Lung (tissue), 12 donors: ENCODE data around the gene PODXL. TPM values are rescaled to one million over a fixed set of nuclear protein-coding genes. Genes with fewer than 3 reads are reported as not detected.
A peak's percentile ranks its signal among the peaks of the same experiment; 100 is the strongest.

ENCODE experiments used
- ATAC-seq: fragments of 200-7000 bp; cut with Tn5 transposase; one replicate; pipeline ENCODE4 v1.9.1; 2020; ENCODE audit warnings: moderate number of reproducible peaks; ENCODE audit not compliant: insufficient read depth, low FRiP score
- DNase-seq, 3 donors: peaks; one replicate each; pipeline ENCODE4 v3.0.0-alpha.2; 2013 to 2017
- H3K27ac ChIP-seq, 2 donors: one replicate each; pipeline ENCODE4 v1.5.1; 2013; ENCODE audit warnings: mild to moderate bottlenecking in 2 of 2, moderate library complexity in 2 of 2, control low read depth in 1 of 2, inconsistent platforms in 1 of 2, low read depth in 1 of 2, low read length in 1 of 2
- H3K27me3 ChIP-seq, 3 donors: one replicate each; pipeline ENCODE4 v1.5.1; 2013; ENCODE audit warnings: low read length in 2 of 3; ENCODE audit not compliant: control insufficient read depth in 3 of 3, insufficient read depth in 3 of 3
- H3K36me3 ChIP-seq, 4 donors: one replicate each; pipeline ENCODE4 v1.5.1; 2013; ENCODE audit warnings: low read length in 4 of 4, mild to moderate bottlenecking in 1 of 4, moderate library complexity in 1 of 4; ENCODE audit not compliant: control insufficient read depth in 4 of 4, insufficient read depth in 4 of 4
- H3K4me1 ChIP-seq, 5 donors: one replicate each; pipeline ENCODE4 v1.5.1; 2013; ENCODE audit warnings: low read length in 5 of 5, mild to moderate bottlenecking in 2 of 5, moderate library complexity in 1 of 5; ENCODE audit not compliant: control insufficient read depth in 5 of 5, insufficient read depth in 5 of 5
- H3K4me3 ChIP-seq: one replicate; pipeline ENCODE4 v1.5.1; 2013; ENCODE audit warnings: mild to moderate bottlenecking, control low read depth, moderate library complexity
- H3K9ac ChIP-seq, 2 donors: one replicate each; pipeline ENCODE4 v1.5.1; 2013; ENCODE audit warnings: low read length in 2 of 2, control low read depth in 1 of 2; ENCODE audit not compliant: insufficient read depth in 1 of 2
- H3K9me3 ChIP-seq, 4 donors: one replicate each; pipeline ENCODE4 v1.5.1; 2013; ENCODE audit warnings: low read length in 3 of 4, mild to moderate bottlenecking in 1 of 4, moderate library complexity in 1 of 4; ENCODE audit not compliant: control insufficient read depth in 4 of 4, insufficient read depth in 3 of 4
- WGBS, 2 donors: extraction: QIAGEN DNeasy Blood & Tissue Kit; methylation state at CpG; one replicate each; pipeline ENCODE4 v1.1.7; 2013; 5-methylcytosine and 5-hydroxymethylcytosine counted together
- polyA plus RNA-seq, 2 donors: library from polyadenylated mRNA; stranded (reverse); fragments of 200-250 nt; gene quantifications; one replicate each; pipeline ENCODE4 v1.2.1, GENCODE V29; 2013
- total RNA-seq, 2 donors: library from RNA; depleted of rRNA in 1 of 2; stranded (reverse); fragments of >200 nt in 1 of 2; gene quantifications; one replicate each; pipeline ENCODE4 v1.2.1, GENCODE V29; 2014 to 2021
- TF ChIP-seq, protein P1 (sequence below): IDR thresholded peaks from 2 replicates; pipeline ENCODE4 v1.5.1; 2012; ENCODE audit warnings: mild to moderate bottlenecking; ENCODE audit errors: control extremely low read depth, extremely low read depth
- donor health status: control.
- donor health status: control.
- donor health status: Bipolar disorder and iron deficiency.
- donor health status: healthy.
- donor health status: DM: yes; HTN: yes; CAD: no.

The PODXL gene
- total and polyA plus RNA-seq, 4 donors, result 24.3 to 133 (median 57.6) TPM

GRCh38 chr7:131533566-131534561 lies 22.6 kb downstream of the PODXL start:
- no peak overlapping the region for H3K4me3 ChIP-seq
- TF ChIP-seq, protein P1, sequence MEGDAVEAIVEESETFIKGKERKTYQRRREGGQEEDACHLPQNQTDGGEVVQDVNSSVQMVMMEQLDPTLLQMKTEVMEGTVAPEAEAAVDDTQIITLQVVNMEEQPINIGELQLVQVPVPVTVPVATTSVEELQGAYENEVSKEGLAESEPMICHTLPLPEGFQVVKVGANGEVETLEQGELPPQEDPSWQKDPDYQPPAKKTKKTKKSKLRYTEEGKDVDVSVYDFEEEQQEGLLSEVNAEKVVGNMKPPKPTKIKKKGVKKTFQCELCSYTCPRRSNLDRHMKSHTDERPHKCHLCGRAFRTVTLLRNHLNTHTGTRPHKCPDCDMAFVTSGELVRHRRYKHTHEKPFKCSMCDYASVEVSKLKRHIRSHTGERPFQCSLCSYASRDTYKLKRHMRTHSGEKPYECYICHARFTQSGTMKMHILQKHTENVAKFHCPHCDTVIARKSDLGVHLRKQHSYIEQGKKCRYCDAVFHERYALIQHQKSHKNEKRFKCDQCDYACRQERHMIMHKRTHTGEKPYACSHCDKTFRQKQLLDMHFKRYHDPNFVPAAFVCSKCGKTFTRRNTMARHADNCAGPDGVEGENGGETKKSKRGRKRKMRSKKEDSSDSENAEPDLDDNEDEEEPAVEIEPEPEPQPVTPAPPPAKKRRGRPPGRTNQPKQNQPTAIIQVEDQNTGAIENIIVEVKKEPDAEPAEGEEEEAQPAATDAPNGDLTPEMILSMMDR, result no peak
- no peak overlapping the region for H3K9ac ChIP-seq
- peaks cover 0 to 28% (median 0%) of the 10 kb centered on the region in 5 donors for H3K4me1 ChIP-seq
- 80 to 86% methylated on average over 15 of the region's 15 CpGs for WGBS, 2 donors
- no peaks in the 10 kb centered on the region for H3K36me3 ChIP-seq
- H3K27me3 ChIP-seq, result no peaks in the 10 kb centered on the region
- H3K27ac ChIP-seq, result peak overlapping the region in 1 of 2 donors; percentile 57
- peaks cover 0 to 1% (median 0%) of the 10 kb centered on the region in 4 donors for H3K9me3 ChIP-seq
- DNase-seq, result no peak
- no peak for ATAC-seq

DNA sequence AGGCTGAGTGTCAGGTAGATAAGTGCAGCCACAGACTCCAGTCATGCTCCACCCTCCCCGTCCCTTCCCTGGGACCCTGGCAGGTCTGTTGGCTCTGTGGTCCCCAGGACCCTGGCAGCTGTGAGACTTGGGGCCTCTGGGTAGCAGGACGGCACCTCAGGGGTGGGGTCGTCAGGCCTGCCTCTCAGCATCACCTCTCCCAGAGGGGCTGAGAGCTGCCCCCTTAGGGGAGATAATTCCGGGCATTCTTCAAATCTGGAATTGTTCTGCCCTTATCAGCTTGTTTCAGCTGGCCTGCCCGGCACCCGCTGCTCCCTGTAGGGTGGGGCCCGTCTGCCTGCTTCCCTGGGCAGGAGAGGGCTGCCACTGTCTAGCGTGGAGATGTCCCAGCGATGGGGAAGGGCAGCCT lies 23.3 kb downstream of the PODXL start:
- Histone ChIP-seq H3K9me3 (peaks cover 0 to 1% (median 0%) of the 10 kb centered on the region in 4 donors), H3K27me3 (no peaks in the 10 kb centered on the region), H3K4me1 (peaks cover 0 to 23% (median 0%) of the 10 kb centered on the region in 5 donors), H3K4me3 (no peak overlapping the region), H3K9ac (no peak overlapping the region), H3K27ac (peak overlapping the region; percentile 38 to 80), H3K36me3 (no peaks in the 10 kb centered on the region)
- ATAC-seq (no peak), DNase-seq (no peak)
- TF ChIP-seq, protein P1, result no peak
- WGBS, 2 donors, result 65 to 79% methylated on average over 8 to 9 of the region's 9 CpGs

GRCh38 chr7:131532570-131533091 lies 23.8 kb downstream of the PODXL start:
- H3K27me3 ChIP-seq, result no peaks in the 10 kb centered on the region
- H3K4me1 ChIP-seq, result peaks cover 0 to 20% (median 0%) of the 10 kb centered on the region in 5 donors
- no peak overlapping the region for H3K9ac ChIP-seq
- WGBS, 2 donors, result 70 to 73% methylated on average over 10 of the region's 10 CpGs
- peaks cover 0 to 1% (median 0%) of the 10 kb centered on the region in 4 donors for H3K9me3 ChIP-seq
- TF ChIP-seq, protein P1, result no peak
- no peak for ATAC-seq
- H3K27ac ChIP-seq, result peak overlapping the region; percentile 38 to 80
- no peaks in the 10 kb centered on the region for H3K36me3 ChIP-seq
- H3K4me3 ChIP-seq, result no peak overlapping the region
- no peak for DNase-seq
